GM21737 (cell line): Measurements from ENCODE around the gene ITGB4.

Experiments used
- ATAC-seq: cut with Tn5 transposase; IDR thresholded peaks from one replicate; pipeline ENCODE4 v1.9.1; 2021; ENCODE audit warnings: mild to moderate bottlenecking, moderate library complexity; ENCODE audit not compliant: unreplicated experiment

Gene ITGB4

DNA sequence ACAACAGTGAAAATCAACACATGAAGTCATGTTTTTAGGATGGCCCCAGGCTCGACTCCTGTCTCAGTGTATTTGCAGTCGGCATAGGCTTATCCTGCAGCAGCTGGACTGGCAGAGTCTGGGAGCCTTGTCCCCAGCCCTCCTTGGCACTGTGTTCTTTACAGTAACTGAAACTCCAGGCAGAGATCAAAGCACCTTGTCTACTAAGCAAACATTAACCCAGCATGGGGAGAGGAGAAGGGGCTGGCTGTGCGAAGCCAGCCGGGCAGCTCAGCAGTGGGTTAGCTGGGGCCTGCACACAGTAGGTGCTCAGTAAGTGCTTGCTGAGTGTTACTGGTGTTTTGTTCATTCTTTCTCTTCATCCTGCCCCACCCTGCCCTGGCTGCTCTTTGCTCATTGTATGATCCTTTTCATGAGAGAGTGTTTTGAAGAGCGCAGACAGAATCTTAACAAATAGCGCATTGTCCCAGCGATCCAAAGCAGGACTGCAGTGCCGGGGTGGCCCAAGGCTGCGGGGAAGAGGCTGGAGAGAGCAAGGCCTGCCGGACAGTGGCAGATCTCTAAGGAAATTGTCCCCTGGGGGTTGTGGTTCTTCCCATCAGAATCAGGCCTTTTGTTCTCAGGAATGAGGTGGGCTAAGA lies 23.5 kb upstream of the ITGB4 start:
- ATAC-seq: no peak

DNA sequence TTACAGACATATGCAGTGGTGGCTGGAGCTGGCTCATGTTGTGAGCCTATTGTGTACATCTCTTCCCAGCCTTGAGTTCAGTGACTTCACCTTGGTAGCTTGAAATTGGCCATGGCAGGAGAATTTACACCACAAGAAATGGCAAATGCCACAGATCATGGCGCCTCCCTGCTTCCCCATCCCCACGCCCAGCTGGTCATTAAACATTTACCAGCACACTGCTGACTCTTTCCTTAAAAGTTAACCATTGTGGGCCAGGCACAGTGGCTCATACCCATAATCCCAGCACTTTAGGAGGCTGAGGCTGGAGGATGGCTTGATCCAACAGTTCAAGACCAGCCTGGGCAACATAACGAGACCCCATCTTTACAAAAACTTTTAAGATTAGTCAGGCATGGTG lies 22.6 kb upstream of the ITGB4 start:
- no peak for ATAC-seq

DNA sequence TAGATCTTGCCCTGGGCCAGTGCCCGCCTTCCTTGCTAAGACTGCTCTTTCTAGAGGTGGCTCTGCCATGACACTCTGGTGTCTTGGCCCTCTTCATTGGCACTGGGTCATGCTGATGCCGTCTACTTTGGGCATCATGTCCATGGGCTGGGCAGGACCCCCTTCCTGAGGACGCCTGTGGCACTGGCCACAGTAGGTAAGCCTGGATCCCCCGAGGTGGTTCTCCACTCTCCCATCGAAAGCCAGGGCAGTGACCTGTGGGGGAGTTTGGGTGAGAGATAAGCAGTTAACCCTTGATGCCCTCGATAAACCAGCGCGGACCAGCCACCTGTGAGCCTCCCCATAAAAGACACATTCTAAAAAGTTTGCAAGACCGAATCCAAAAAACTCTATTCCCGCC lies 20.0 kb upstream of the ITGB4 start:
- ATAC-seq: no peak

DNA sequence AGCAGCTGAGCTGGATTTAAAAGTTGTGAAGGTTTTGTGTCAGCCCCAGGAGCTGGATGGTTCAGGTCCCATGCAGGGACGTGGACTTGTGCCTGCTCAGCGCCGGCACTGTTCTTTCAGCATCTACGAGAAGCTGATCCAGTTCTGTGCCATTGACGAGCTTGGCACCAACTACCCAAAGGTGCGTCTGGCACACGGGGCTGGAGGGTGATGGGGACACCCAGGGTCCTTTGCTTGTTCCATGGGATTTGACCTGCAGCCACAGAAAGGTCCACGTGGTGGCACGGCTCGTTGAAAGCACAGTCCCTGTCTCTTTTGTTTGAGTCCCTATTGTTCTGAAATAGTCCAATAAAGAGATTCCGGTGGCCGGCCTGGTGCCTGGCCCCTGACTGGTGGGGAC lies 18.1 kb upstream of the ITGB4 start:
- no peak for ATAC-seq

DNA sequence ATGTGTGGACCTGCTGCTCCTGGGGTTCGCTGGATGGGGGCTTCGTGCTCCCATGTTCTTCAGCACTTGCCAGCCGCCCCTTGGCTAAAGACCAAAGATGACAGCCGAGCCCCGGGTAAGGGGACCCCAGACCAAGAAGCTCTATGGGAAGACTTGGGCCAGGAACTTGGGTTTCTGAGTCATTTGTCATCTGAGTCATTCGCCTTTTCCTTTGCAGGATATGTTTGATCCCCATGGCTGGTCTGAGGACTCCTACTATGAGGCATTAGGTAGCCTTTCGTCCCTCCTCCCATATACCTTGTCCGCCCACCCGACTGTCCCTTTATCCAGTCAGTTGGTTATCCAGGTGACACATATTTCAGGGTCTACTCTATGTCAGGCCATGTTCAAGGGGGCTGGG lies 17.7 kb upstream of the ITGB4 start:
- no peak for ATAC-seq

DNA sequence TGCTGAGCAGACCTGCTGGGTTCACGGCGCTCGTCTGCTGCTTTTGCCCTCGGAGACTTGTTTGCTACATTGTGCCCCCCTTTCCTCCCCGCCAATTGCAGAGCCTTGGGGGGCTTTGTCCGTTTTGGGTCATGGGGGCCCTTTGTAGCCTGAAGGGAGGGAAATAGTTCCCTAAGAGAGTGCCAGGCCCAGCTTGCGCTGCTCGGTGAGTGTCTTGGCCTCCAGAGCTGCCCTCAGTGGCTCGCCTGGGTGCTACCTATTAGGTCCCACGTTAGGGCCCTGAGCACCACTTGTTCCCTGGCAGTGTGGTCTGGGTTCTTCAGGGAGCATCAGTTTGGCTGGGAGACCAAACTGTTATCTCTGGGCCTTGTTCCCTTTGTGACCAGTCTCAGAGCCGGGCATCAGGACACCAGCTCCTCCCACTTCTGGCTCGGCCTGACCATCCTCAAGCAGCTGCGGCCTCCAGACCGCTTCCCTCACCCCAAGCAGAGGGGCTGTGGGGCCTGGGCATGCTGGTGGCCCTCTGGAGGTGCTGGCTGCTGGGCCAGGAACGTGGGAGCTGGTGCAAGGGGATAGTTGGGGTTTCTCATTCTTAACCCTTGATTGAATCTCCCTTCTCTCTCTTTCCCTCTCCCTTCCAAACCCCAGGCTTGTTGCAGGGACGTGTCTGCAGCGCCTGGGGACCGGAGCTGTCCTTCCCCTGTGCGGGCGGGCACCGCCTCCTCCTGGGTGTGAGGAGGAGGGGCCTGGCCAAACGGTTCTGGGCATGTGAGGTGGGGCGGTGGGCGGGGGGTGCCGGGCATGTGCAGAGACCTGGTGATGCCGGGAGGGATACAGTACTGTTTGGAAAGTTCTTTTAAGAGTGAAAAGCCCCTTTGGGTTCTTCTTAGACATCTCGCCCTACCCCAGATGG lies 16.0 kb upstream of the ITGB4 start:
- ATAC-seq: no peak

DNA sequence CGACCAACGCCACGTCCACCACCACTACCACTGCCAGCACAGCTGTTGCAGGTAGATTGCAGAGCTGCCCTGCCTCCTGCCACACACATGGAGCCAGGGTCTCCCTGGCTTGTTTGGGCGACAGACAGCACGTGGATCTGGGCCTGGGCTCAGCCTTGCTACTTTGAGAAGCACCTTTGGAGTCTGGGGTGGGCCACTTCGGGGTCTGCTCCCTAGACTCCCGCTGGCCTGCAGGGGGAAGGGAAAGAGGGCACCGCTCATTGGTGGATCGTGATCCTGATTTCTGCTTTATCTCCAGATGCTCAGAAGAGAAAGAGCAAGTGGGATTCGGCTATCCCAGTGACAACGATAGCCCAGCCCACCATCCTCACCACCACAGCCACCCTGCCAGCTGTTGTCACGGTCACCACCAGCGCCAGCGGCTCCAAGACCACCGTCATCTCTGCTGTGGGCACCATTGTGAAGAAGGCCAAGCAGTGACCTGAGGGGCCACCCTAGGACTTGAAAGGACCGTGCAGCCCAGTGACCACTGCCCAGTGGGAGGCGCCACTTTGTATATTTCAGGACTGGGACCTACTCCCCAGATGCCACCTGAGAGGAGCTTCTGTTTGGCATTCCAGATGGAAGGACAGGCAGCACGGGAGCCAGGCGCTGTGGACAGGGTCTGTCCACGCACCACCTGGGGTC lies 15.1 kb upstream of the ITGB4 start:
- ATAC-seq: no peak

DNA sequence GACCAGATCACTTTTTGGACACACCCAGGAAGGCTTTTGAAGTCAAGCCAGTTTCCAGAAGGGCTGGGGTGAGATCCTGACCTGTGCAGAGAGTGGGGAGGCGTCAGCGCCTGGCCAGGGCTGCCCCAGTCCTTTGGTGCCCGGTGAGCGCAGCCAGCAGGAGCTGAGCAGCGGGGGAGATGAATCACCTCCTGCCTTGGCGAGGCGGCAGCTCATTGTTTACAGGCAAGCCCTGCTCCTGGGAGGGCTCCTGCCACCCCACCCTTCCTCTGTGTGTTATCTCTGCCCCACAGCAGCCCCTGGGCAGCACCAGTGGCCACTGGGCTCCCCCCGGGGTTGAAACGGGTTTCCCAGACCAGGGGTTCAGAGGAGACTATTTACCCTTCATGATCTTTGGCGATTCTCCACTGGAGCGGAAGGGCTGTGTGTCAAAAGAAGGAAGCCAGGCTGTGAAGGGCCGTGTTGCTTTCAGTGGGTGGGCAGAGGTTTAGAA lies 14.1 kb upstream of the ITGB4 start:
- no peak for ATAC-seq

DNA sequence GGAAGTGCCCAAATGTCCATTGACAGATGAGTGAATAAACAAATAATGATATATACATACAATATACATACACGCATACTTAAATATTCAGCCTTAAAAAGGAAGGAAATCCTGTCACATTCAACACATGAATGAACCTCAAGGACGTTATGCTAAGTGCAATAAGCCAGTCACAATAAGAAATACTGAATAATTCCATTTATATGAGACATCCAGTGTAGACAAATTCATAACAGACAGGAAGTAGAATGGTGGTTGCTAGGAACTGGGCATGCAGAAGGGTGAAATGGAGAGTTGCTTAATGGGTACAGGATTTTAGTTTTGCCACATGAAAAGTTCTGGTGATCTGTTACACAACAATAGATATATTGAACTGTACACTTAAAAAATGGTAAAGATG lies 8.8 kb upstream of the ITGB4 start:
- ATAC-seq: no peak

DNA sequence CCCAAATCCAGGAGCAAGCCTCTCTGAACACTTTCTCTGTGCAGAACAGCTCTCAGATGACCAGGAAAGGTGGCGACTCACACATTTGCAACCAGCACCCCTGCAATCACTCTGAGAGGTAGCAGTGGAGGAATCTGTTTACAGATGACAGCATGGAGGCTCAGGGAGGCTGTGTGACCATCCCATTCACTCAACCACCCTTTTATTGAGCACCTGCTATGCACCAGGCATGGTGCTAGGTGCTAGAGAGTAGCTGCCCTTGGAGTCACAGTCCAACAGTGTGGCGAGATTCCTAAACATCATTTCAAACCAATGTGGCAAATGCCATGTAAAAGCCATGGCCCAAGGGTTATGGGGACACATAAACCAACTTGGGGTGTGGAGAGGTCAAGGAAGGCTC lies 1.5 kb upstream of the ITGB4 start:
- ATAC-seq: no peak

DNA sequence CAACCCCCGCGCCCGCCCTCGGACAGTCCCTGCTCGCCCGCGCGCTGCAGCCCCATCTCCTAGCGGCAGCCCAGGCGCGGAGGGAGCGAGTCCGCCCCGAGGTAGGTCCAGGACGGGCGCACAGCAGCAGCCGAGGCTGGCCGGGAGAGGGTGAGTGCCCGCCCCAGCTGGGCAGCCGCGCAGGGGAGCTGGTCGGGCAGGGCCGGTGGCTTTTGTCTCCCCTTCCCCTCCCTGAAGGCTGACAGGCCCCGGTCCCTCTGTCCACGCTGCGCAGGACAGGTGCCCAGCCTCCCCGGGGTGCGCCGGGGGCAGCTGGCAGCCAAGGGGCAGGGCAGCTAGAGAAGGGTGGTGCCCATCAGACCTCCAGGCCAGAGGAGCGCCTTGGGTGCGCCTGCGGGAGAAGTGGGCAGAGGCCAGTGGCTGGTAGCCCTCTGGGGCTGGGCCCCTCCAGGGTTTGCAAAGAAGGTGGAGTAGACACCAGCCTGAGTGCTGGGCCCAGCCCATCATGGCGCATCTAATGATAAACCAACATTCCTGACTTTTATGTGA lies 278 bp downstream of the ITGB4 start:
- ATAC-seq: no peak

DNA sequence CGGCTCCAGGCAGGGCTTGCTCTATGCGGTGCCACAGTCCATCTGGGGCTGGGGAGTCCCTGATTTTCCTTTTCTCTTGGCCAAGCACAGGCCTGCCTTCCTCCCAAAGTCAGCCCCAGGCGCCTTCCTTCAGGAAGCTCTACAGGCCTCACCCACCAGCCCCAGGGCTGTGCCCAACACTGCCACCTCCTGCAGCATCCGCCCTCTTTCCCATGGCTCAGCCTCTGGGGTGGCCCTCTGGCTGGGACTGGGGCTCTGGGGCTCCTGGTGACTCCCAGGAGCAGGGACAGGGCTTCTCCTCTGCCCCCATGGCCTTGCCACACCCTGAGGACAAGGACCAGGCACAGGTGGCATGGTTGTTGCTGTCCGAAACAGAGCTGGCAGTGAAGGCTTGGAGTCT lies 817 bp downstream of the ITGB4 start:
- ATAC-seq: no peak

DNA sequence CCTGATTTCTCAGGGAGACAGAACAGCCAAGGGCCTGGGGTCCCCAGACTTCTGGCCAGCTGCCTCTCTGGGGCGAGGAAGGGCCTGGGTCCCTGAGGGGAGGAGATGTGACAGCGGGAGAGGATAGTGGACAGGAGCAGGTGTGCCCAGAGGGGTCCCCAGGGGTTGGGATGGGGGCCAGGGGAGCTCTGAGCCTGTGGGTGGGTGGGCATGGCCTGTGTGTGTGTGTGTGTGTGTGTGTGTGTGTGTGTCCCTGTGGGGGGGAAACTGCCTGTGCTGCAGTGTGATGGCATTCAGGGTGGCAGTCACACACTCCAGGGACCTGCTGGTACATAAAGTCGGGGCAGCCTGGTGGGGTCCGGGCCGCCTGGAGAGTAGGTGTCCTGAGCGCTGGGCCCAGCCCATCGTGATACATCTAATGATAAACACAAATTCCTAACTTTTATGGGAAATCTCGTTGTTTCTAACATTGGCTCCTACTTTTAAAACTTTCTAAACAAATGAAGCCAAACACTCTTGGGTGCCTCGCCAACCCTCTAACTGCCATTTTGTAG lies 1.4 kb downstream of the ITGB4 start:
- no peak for ATAC-seq

DNA sequence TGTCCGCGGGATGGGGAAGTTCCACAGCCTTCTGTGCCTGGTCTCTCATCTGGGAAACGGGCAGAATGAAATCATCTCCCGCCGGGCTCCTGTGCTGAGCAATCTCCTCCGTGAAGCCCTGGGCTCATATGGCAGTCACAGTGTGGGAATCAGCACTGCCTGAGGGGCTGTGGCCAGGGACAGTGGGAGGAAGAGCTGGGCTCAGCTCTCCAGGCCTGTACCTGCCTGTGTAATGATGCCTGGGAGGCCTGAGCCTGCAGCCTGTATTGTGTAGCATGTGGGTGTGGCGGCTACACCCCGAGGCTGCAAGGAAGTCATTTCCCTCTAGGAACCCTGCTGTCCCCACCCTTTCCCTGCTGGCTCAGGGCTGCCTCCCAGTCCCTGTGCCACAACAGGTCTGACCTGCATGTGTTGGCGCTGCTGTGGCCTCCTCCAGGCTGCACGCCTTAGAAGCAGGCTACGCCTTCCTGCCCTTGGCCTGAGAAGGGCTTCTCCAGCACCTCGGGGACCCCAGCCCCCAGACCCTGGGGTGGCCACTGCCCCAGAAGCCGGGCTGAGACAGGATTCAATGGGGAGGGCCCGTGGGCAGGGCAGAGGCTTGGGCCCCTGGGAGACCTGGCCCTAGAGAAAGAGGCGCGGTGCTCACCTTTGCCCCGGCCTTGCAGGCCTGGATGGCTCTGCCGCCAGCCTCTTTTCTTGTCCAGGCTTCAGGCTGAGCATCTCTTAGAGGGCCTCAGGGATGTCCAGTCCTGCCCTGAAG lies 2.1 kb downstream of the ITGB4 start:
- ATAC-seq: no peak

DNA sequence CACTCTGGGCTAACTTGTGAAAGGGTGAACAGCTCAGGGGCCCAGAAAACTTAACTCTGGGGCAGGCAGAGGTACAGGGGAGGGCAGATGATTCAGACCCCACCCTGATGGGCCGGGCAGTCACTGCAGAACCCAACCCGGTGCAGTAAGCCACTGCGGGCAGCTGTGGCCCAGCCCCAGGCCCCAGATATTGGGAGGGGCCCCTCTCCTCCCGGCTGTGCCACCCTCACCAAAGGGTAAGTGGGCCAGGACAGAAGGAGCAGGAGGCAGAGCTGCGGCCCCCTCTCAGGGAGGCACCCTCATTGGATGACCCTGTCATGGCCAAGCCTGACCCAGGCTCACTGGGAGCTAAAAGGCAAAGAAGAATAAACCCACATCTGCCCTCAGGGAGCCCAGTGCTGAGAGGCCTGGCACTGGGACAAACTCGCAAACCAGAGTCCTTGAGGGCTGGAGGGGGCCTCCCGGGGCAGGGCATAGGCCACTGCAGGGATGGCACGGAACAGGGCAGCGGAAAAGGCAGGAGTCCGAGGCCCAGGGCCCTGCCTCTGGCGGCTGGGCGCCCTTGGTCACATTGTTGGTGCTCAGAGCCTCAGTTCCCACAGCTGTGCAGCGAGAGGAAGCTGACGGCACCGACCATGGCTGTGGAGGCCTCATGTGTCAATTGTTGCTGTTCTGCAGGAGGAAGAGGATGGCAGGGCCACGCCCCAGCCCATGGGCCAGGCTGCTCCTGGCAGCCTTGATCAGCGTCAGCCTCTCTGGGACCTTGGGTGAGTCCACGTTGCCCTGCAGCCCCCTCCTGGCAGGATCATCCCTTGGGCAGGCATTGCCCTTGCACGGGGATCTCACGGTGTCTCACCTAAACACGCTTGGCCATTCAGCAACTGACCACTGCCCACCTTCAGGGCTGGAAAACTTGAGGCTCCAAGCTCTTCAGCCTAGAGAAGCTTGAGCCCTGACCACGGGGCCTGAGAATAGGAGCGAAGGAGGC lies 3.1 kb downstream of the ITGB4 start:
- ATAC-seq: no peak

DNA sequence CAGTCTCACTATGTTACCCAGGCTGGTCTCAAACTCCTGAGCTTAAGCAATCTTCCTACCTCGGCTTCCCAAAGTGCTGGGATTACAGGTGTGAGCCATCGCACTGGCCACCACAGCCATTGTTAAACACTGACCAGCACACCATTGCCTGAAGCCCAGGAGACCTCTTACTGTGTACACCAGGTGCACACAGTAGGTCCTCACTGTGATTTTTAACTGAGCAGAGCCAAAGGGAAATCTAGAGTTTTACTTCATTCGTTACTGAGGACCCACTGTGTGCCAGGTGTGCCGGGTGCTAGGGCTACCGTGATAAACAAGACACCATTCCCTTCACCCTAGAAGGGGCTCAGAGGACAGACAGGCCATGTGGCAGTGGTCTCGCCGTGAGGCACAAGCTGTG lies 4.2 kb downstream of the ITGB4 start:
- no peak for ATAC-seq

DNA sequence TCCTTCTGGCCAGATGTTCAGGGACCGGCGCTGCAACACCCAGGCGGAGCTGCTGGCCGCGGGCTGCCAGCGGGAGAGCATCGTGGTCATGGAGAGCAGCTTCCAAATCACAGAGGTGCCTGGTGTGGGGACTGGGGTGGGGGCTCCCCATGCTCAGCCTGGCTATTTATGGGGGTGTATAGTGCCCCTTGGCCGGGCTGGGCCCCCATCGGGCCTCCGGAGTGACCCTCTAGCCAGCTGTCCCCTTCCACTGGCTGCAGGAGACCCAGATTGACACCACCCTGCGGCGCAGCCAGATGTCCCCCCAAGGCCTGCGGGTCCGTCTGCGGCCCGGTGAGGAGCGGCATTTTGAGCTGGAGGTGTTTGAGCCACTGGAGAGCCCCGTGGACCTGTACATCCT lies 6.1 kb downstream of the ITGB4 start:
- no peak for ATAC-seq

DNA sequence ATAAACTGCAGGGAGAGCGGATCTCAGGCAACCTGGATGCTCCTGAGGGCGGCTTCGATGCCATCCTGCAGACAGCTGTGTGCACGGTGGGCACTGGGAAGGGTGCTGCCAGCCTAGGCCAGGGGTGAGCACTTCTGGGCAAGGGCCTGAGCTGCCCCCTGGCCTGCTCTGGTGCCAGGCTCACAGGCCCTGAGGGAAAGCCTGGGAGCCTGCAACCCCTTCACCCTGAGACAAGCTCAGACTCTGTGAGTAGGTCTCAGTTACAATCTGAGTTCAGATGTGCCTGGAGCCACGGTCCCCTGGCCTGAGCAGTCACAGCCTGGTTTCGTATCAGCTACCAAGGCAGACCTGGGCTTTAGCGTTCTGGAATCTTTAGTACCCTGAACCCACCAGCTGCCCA lies 8.1 kb downstream of the ITGB4 start:
- ATAC-seq: no peak

DNA sequence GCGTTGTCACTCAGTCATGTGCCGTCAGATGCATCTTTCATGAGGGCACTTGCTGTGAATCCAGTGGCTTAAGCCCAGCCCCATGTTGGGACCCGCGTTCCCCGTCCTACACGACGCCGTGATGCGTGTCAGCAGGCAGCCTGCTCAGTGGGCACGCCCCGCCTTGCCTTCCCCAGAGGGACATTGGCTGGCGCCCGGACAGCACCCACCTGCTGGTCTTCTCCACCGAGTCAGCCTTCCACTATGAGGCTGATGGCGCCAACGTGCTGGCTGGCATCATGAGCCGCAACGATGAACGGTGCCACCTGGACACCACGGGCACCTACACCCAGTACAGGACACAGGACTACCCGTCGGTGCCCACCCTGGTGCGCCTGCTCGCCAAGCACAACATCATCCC lies 8.8 kb downstream of the ITGB4 start:
- ATAC-seq: no peak
